OCI-LY7 (cell line): Measurements from ENCODE around the gene EPS8L3. TPM values are rescaled to one million over a fixed set of nuclear protein-coding genes. Genes with fewer than 3 reads are reported as not detected.

Source experiments
- BruUV-seq: library from RNA; stranded (reverse); fragments of 400-500 nt; replicated peaks from 2 replicates; lab custom pipeline; 2021; lab: Mats Ljungman, UMichigan
- CTCF ChIA-PET: fragments of 300-600 bp; sonication (Branson Sonifier 250); formaldehyde crosslinking; loops from one replicate; lab custom pipeline; 2022; ENCODE audit warnings: antibody characterized with exemption; ENCODE audit not compliant: unreplicated experiment; lab: Charles Lee
- POLR2A ChIA-PET: fragments of 300-600 bp; sonication (Branson Sonifier 250); formaldehyde crosslinking; loops from one replicate; lab custom pipeline; 2022; ENCODE audit warnings: antibody characterized with exemption; lab: Charles Lee
- DNase-seq: peaks from one replicate; pipeline ENCODE4 v3.0.0-alpha.2; 2015; ENCODE audit warnings: low spot score
- H2AFZ ChIP-seq: fragments of 200-600 bp; sonication (generic), shearing (Covaris generic); 2 replicates; pipeline ENCODE4 v1.6.1; 2014; ENCODE audit warnings: mild to moderate bottlenecking, antibody characterized with exemption, low read length, moderate library complexity
- H3K27ac ChIP-seq: fragments of 200-600 bp; sonication (generic); 2 replicates; pipeline ENCODE4 v1.5.1; 2014; ENCODE audit warnings: mixed run types, low read depth, mild to moderate bottlenecking, moderate library complexity, low read length, inconsistent platforms; ENCODE audit not compliant: poor library complexity, severe bottlenecking
- H3K36me3 ChIP-seq: fragments of 200-600 bp; sonication (generic); 2 replicates; pipeline ENCODE4 v1.6.1; 2014; ENCODE audit warnings: mild to moderate bottlenecking, antibody characterized with exemption, low read length, moderate library complexity, mixed read lengths; ENCODE audit not compliant: insufficient read depth
- H3K4me1 ChIP-seq: fragments of 200-600 bp; sonication (generic); 2 replicates; pipeline ENCODE4 v1.5.1; 2014; ENCODE audit warnings: mild to moderate bottlenecking, low read length; ENCODE audit not compliant: insufficient read depth, poor library complexity, severe bottlenecking
- H3K4me2 ChIP-seq: fragments of 200-600 bp; sonication (generic); 2 replicates; pipeline ENCODE4 v1.6.1; 2014; ENCODE audit warnings: mild to moderate bottlenecking, low read length
- H3K4me3 ChIP-seq: fragments of 200-600 bp; sonication (generic); 2 replicates; pipeline ENCODE4 v1.5.1; 2014; ENCODE audit warnings: mild to moderate bottlenecking, low read depth, low read length; ENCODE audit not compliant: poor library complexity, severe bottlenecking
- H3K79me2 ChIP-seq: fragments of 200-600 bp; sonication (generic); 2 replicates; pipeline ENCODE4 v1.6.1; 2016; ENCODE audit warnings: low read depth, mild to moderate bottlenecking, low read length, moderate library complexity, mixed read lengths; ENCODE audit not compliant: insufficient read depth
- H3K9me2 ChIP-seq: fragments of 200-600 bp; sonication (generic); 2 replicates; pipeline ENCODE4 v1.6.1; 2016; ENCODE audit warnings: mild to moderate bottlenecking, low read length, mixed read lengths; ENCODE audit not compliant: insufficient read depth
- H3K9me3 ChIP-seq: fragments of 200-600 bp; sonication (generic); 2 replicates; pipeline ENCODE4 v1.6.1; 2014; ENCODE audit warnings: mild to moderate bottlenecking, mixed run types, low read length, mixed read lengths
- H4K20me1 ChIP-seq: fragments of 200-600 bp; sonication (generic); 2 replicates; pipeline ENCODE4 v1.6.1; 2014; ENCODE audit warnings: mild to moderate bottlenecking, antibody characterized with exemption, low read length, moderate library complexity, mixed read lengths; ENCODE audit not compliant: insufficient read depth
- EZH2phosphoT487 ChIP-seq: fragments of 200-600 bp; sonication (generic); IDR thresholded peaks from 2 replicates; pipeline ENCODE4 v1.6.1; 2018; ENCODE audit warnings: low read depth, borderline replicate concordance, mild to moderate bottlenecking, mixed run types, antibody characterized with exemption, low read length, moderate library complexity, mixed read lengths
- intact Hi-C: fragments of 100-400 bp; cut with micrococcal nuclease; formaldehyde crosslinking; loops from one replicate; pipeline ENCODE4 v1.10.0; 2022; ENCODE audit not compliant: unreplicated experiment
- total RNA-seq, 2 experiments: library from RNA; depleted of rRNA in 1 of 2; stranded (reverse); fragments of >200 nt in 1 of 2; shearing (Covaris generic) in 1 of 2; gene quantifications; 2 replicates each; pipeline ENCODE4 v1.2.3, GENCODE V29; 2014 to 2022
- TF ChIP-seq, protein P1 (sequence below): fragments of 200-600 bp; sonication (generic); conservative IDR thresholded peaks from 2 replicates; pipeline ENCODE4 v1.5.1; 2014; ENCODE audit warnings: mild to moderate bottlenecking, antibody characterized with exemption, low read length, moderate library complexity, mixed read lengths

EPS8L3 gene
- total RNA-seq, 2 experiments from 2014 or later = not detected

DNA sequence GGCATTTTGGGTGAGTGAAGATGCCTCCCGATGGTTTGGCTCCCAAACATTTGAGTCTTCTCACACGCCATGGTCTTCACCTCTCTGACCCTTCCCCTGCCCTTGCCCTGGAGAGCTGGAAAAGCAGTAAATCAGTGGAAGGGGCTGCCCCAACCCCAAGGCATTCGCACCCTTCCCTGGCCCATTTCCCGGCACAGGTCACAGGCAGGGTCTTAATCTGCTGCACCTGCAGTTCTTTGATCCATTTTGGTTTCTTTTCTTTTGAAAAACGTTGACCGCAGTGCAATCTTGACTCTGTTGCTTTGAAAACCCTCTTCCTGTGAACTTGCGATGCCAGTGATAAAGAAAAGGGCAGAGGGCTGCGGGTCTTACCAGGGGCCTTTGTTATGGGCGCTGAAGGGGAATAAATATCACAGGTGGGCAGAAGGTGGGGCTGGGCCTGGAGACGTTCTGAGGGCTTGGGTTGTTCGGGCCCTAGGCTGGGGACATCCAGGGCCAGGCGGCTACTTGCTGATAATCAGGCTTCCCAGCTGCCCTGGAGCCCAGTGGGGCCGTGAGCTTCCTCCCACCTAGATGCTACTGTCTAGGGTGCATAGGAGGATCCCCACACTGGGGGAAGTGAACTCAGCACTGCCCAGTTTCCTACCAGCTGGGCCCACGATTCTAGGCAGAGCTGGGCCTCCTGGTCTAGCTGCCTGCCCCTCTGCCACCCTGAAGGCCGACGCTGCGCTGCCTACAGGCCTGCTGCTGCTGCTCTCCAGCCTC is 38.6 kb upstream of the EPS8L3 start:
- Histone ChIP-seq H3K9me3 (no peaks in the 10 kb centered on the region), H3K4me2 (no peak overlapping the region), H3K9me2 (no peaks in the 10 kb centered on the region), H2AFZ (no peak overlapping the region), H3K27ac (no peak overlapping the region), H3K79me2 (no peaks in the 10 kb centered on the region), H3K36me3 (no peaks in the 10 kb centered on the region), H3K4me3 (no peak overlapping the region), H3K4me1 (no peaks in the 10 kb centered on the region), H4K20me1 (no peaks in the 10 kb centered on the region)
- DNase-seq = no peak
- no peak for TF ChIP-seq EZH2phosphoT487
- TF ChIP-seq, protein P1, sequence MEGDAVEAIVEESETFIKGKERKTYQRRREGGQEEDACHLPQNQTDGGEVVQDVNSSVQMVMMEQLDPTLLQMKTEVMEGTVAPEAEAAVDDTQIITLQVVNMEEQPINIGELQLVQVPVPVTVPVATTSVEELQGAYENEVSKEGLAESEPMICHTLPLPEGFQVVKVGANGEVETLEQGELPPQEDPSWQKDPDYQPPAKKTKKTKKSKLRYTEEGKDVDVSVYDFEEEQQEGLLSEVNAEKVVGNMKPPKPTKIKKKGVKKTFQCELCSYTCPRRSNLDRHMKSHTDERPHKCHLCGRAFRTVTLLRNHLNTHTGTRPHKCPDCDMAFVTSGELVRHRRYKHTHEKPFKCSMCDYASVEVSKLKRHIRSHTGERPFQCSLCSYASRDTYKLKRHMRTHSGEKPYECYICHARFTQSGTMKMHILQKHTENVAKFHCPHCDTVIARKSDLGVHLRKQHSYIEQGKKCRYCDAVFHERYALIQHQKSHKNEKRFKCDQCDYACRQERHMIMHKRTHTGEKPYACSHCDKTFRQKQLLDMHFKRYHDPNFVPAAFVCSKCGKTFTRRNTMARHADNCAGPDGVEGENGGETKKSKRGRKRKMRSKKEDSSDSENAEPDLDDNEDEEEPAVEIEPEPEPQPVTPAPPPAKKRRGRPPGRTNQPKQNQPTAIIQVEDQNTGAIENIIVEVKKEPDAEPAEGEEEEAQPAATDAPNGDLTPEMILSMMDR = no peak
- CTCF ChIA-PET = interaction anchor here (0.5 to 0.6 kb wide), 2 partner anchors 14 to 542 kb away, joined by 3 read pairs; no protein-coding TSS in a partner anchor
- BruUV-seq = no TSS peak
- intact Hi-C loops = no loop called here
- POLR2A ChIA-PET = interaction anchor here (0.9 to 1.3 kb wide), 3 partner anchors 12 to 17 kb away, joined by 3 read pairs; no protein-coding TSS in a partner anchor

DNA sequence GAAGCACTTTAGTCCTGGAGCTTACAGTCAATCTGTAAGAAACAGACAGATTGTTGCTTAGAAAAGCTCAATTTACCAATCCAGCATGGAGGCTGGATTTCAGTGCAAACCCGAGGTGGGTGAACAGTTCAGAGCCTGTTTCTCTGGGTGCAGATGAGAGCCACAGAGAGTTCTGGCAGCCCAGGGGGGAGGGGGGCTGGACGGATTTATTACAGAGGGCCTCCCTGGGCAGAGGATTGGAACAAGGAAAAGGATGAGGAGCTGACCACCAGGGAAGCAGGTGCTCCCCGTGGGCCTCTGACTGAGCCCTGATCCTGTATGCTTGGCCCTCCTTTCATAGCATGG is 38.0 kb upstream of the EPS8L3 start:
- Histone ChIP-seq H3K4me2 (no peak overlapping the region), H3K36me3 (no peaks in the 10 kb centered on the region), H3K79me2 (no peaks in the 10 kb centered on the region), H3K9me2 (no peaks in the 10 kb centered on the region), H2AFZ (no peak overlapping the region), H4K20me1 (no peaks in the 10 kb centered on the region), H3K4me1 (no peaks in the 10 kb centered on the region), H3K4me3 (no peak overlapping the region), H3K9me3 (no peaks in the 10 kb centered on the region), H3K27ac (no peak overlapping the region)
- DNase-seq = no peak
- POLR2A ChIA-PET = interaction anchor here (0.6 to 1.3 kb wide), 4 partner anchors 13 to 318 kb away, joined by 3 to 5 read pairs (median 3); no protein-coding TSS in a partner anchor
- CTCF ChIA-PET = interaction anchor here (0.5 kb wide), 1 partner anchor 15 kb away, joined by 3 read pairs; no protein-coding TSS in a partner anchor
- TF ChIP-seq, protein P1 = no peak
- no peak for TF ChIP-seq EZH2phosphoT487
- no TSS peak for BruUV-seq
- intact Hi-C loops = no loop called here

DNA sequence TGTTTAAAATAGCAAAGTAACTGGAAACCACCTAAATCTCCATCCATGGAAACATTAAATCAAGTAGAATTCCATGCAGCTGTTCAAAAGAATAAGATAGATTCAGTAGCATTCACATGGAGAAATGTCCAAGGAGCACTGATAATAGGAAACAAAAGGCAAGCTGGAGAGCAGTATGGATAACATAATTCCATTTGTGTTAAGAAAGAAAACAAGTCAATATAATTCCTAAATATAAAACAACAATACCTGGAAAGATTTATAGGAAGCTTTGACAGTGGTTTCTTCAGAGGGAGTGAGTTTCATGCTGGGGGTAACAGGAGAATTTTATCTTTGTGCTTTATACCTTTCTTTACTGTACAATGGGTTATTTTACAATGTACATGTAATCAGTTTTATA is 36.6 kb upstream of the EPS8L3 start:
- CTCF ChIA-PET = no interaction called here
- POLR2A ChIA-PET = interaction anchor here (0.7 to 1.1 kb wide), 4 partner anchors 14 to 333 kb away, joined by 3 to 4 read pairs (median 3); no protein-coding TSS in a partner anchor
- H3K79me2 ChIP-seq = no peaks in the 10 kb centered on the region
- intact Hi-C loops = no loop called here
- no peaks in the 10 kb centered on the region for H3K9me3 ChIP-seq
- no peak for DNase-seq
- TF ChIP-seq EZH2phosphoT487 = no peak
- TF ChIP-seq, protein P1 = no peak
- H3K9me2 ChIP-seq = no peaks in the 10 kb centered on the region
- H3K36me3 ChIP-seq = no peaks in the 10 kb centered on the region
- H2AFZ ChIP-seq = no peak overlapping the region
- H3K4me1 ChIP-seq = no peaks in the 10 kb centered on the region
- BruUV-seq = no TSS peak
- H4K20me1 ChIP-seq = no peaks in the 10 kb centered on the region
- no peak overlapping the region for H3K27ac ChIP-seq
- no peak overlapping the region for H3K4me2 ChIP-seq
- no peak overlapping the region for H3K4me3 ChIP-seq
